ENCODE data around the gene PRUNE2.

GRCh38 chr9:76620996-76621395, 284.9 kb downstream of the PRUNE2 start:
- TF ChIP-seq YY1 (IDR thresholded peaks at IDR 0.05; ENCODE audit: insufficient read depth, insufficient read length) (no peak), ZNF274 (IDR thresholded peaks at IDR 0.05; ENCODE audit: low read depth, low read length) (no peak)

Data from NT2/D1 (cell line).